Measurements from ENCODE around the gene YBEY.

The YBEY gene

DNA sequence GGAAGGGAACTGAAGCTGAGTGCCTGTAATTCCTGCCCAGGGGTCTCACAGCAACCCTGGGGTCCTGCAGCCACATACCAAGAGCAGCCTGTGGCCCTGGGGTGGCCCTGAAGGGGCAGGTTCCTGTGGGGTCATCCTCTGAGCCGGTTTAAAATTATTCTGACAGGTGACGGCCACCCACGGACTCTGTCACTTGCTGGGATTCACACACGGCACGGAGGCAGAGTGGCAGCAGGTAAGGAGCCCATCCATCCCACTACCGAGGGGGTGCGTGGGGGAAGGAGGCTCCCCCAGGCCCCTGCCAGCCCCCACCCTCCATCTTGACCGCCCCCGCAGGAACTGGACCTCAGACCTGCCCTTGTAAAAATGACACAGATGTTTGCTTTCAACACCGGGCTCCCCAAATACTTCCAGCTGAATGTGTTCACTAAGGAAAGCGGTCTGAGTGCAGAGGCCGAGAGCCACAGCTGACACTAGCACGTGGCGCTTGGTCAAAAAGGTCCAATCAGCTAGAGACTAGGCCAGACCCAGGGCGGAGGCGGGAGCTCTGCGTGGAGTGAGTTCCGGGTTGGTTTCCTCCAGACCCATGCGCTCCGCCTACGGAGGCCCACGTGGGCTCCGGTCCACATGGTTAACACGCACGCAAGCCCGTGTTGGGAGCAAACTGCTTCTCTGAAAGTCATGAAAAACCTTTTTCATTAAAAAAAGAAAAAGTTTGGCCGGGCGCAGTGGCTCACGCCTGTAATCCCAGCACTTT, 10.0 kb downstream of the YBEY start:
- TF ChIP-seq CTCF (IDR thresholded peaks at IDR 0.05; ENCODE audit: low read depth, low read length, missing control alignments) = no peak
- no peak overlapping the region for H3K27ac ChIP-seq
- no peaks in the 10 kb centered on the region for H3K27me3 ChIP-seq (replicated peaks)
- H3K4me3 ChIP-seq (ENCODE audit: low read depth, low read length) = no peak overlapping the region
- peak; percentile 45 for DNase-seq
- H3K36me3 ChIP-seq (replicated peaks) = peaks cover 2% of the 10 kb centered on the region
- in situ Hi-C loops (cut with HindIII; ENCODE audit: low pct_ligation_motif_present, low sequenced_read_pairs) = no loop called here

GRCh38 chr21:46297338-46298271, 11.5 kb downstream of the YBEY start:
- TF ChIP-seq CTCF (IDR thresholded peaks at IDR 0.05; ENCODE audit: low read depth, low read length, missing control alignments) = no peak
- Histone ChIP-seq H3K4me3 (ENCODE audit: low read depth, low read length) (peak overlapping the region; percentile 53), H3K36me3 (replicated peaks) (no peaks in the 10 kb centered on the region), H3K27me3 (replicated peaks) (no peaks in the 10 kb centered on the region), H3K27ac (peak overlapping the region; percentile 29)
- in situ Hi-C loops (cut with HindIII; ENCODE audit: low pct_ligation_motif_present, low sequenced_read_pairs) = no loop called here
- DNase-seq = no peak

- in situ Hi-C loops (cut with HindIII; ENCODE audit: low pct_ligation_motif_present, low sequenced_read_pairs) = no loop called here
- DNase-seq = no peak
These were observed 13.0 kb downstream of the YBEY start for GRCh38 chr21:46299167-46299566.

GRCh38 chr21:46301759-46302158, 15.6 kb downstream of the YBEY start:
- no peak for DNase-seq
- no peak overlapping the region for H3K4me3 ChIP-seq (ENCODE audit: low read depth, low read length)
- in situ Hi-C loops (cut with HindIII; ENCODE audit: low pct_ligation_motif_present, low sequenced_read_pairs) = no loop called here
- H3K27ac ChIP-seq = no peak overlapping the region
- H3K27me3 ChIP-seq (replicated peaks) = no peaks in the 10 kb centered on the region
- peaks cover 6% of the 10 kb centered on the region for H3K36me3 ChIP-seq (replicated peaks)
- TF ChIP-seq CTCF (IDR thresholded peaks at IDR 0.05; ENCODE audit: low read depth, low read length, missing control alignments) = no peak

More at GRCh38 chr21:46299167-46299566, 13.0 kb downstream of the YBEY start:
- Histone ChIP-seq H3K4me3 (ENCODE audit: low read depth, low read length) (no peak overlapping the region), H3K27ac (no peak overlapping the region), H3K36me3 (replicated peaks) (no peaks in the 10 kb centered on the region), H3K27me3 (replicated peaks) (no peaks in the 10 kb centered on the region)
- TF ChIP-seq CTCF (IDR thresholded peaks at IDR 0.05; ENCODE audit: low read depth, low read length, missing control alignments) = no peak

- Histone ChIP-seq H3K36me3 (replicated peaks) (peaks cover 8% of the 10 kb centered on the region), H3K4me3 (ENCODE audit: low read depth, low read length) (no peak overlapping the region), H3K27me3 (replicated peaks) (no peaks in the 10 kb centered on the region), H3K27ac (no peak overlapping the region)
- DNase-seq = no peak
- no peak for TF ChIP-seq CTCF (IDR thresholded peaks at IDR 0.05; ENCODE audit: low read depth, low read length, missing control alignments)
- in situ Hi-C loops (cut with HindIII; ENCODE audit: low pct_ligation_motif_present, low sequenced_read_pairs) = no loop called here
These were observed 18.3 kb downstream of the YBEY start for GRCh38 chr21:46304437-46304836.

Data from brain microvascular endothelial cell (primary cell).